ENCODE measurements around the gene TUBA3D.
"Not testable (repeated sequence)": the region's sequence is repeated elsewhere in the genome, so short reads cannot be mapped to it uniquely, and the experiment has no call there.

The TUBA3D gene

DNA sequence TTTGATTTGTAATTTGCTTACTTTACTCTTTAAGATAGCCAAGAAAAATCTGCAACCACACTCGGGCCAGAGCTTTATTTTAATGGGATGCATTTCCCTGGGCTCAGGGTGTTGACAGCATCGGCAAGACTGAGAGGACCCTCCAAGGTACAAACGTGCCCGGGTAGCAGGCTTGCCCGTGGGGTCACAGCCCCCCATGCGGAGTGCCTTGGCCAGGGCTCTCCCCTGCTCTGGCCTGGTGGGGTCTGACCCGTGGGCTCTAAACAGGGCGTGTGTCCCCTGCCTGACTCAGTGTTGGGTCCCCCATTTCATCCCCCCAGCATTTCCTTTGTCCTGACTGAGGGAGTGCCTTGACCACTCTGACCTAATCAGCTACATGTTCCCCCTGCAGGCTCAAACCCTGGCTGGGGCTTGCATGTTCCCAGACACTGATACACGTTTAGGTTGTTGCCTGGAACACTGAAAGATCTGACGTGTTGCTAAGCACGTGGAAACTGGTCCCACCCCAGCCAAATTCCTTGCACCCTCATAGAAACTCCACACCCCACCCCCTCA, 9.1 kb downstream of the TUBA3D start:
- not testable (repeated sequence) for DNase-seq

DNA sequence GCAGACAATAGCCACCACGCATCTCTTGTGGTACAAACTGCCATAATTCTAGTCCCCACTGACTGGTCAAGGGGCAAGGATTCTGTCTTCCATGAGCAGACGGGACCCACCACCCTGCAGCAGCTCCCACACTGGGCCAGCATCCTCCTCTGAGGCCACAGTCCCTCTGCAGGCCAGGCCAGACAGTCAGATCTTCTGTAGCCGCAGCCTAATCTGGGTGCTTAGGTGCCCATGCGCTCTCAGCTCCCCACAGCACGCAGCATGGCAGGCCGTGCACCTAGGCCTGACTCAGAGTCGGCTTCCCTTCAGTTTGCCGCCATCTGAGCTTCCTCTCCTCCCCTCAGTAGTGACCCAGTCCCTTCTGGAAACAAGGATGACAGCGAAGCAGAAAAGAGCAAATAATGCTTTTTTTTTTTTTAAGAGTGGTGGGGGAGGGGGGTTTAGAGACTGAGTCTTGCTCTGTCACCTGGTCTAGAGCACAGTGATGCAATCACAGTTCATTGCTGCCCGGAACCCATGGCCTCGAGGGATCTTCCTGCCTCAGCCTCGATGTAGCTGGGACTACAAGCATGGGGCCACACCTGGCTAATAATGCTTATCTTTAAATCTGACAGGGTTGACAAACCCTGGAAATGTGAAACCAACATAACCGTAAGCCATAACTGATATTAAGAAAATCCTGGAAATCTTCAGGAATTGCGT, 10.4 kb downstream of the TUBA3D start:
- DNase-seq: not testable (repeated sequence)

DNA sequence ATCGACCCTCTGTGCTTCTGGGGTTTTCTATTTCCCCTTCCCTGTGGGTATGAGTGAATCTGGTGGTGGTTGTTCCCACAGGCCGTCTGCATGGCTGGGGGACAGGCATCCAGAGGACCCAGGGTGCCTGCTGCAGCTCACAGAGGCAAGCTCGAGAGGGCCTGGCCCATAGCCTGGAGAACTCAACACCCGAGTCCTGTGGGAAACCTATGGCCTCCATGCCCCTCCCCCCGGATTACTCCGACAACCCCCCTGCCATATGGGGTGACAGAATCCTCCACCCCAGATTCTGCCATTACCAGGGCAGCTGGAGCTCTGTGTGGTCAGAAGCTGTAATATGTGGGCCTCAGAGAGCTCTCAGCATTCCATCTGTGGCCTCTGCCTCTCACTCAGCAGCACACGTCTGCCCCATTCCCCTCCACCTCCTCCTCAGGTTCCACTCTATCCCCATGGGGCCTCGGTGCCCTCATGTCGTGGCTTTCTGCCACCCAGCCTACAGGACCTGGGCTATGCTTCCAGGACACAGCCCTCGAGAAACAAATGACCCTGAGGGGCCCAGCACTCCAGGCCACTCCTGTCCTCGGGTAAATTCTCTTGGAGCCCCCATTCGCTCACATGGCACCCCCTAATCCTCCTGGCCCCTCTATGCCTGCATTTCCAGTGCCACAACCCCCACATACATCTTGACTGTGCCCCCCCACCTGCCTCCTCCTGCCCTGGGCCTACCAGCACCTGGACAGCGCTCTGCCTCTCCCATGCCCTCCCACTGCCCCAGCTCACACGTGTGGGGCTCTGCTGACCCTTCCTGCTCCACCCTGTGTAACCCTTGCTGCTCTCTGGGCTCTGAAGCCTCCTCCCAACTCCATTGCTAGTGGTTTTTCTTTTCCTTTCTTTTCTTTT, 12.6 kb downstream of the TUBA3D start:
- DNase-seq: no peak

DNA sequence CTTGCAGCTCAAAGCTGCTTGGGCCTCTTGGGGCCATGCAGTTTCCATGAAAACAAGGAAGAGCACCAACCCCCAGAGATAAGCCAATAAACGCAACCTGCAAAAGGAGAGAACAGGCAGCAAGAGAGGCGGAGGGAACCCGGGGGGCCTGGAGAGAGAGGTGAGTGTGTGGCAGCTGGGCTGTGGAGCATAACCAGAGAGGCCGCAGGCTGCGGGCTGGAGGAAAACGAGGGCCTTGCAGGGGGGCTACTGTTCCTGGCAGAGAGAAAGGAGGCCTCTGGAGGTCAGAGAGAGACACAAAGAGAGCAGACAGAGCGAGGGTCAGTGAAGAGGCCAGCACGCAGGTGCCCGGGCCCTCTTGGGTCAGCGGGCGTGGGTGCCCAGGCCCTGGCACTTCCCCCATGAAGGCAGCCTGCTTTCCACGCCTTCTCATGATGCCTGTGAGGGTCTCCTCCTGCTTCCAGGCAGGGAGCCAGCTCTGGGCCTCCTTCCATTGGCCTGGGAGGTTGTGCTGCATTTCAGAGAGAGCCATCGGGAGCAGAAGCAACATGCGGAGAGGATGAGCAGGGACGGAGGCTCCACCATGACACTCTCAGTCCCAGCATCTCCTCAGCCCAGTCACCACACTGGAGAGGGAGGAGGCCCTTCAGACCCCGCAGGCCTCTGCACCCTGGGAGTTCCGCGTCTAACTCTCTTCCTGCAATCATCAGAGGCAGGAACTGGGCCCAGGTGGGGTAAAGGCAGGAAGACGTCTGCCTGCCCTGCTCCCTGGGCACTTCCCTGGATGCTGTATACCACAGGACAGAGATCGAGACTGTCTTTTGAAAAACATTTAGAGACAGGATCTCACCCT, 14.9 kb downstream of the TUBA3D start:
- not testable (repeated sequence) for DNase-seq

DNA sequence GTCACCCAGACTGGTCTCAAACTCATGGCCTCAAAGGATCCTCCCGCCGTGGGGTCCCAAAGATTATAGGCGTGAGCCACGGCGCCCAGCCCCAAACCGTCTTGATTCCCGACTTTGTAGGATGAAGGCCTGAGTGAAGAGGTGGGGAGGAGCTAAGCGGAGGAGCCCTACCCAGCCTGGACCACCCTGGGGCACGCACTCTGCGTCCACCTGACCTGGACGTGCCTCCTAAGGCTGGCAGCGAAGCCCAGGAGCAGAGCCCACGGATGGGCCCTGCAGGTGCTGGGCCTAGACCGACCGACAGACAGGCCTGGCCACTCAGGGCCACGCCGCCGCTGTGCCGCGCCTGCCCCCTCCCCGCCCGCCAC, 15.5 kb downstream of the TUBA3D start:
- DNase-seq: not testable (repeated sequence)

DNA sequence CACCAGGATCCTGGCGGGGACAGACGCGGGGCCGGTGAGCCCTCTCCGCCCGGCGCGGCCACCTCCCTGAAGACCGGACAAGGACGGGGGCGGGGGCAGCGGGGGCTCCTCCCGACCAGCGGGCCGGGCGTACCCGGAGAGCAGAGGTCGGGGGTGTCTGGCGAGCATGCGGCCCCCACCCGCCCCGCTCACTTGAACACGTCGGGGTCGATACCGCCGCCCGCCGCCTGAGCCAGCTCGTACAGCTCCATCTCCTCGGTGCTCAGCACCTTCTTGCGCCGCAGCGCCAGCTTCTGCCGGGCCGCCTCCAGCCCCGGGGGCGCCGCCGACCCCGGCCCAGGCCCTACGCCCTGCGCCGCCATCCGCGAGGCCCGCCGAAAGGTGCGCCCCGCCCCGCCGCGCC, 16.1 kb downstream of the TUBA3D start, which contains the start of gene MZT2A:
Gene MZT2A (minus strand): TSS at position 383 of the 403 bp plus-strand sequence. CDS start 21 bp downstream, at position 362.
- not testable (repeated sequence) for DNase-seq

DNA sequence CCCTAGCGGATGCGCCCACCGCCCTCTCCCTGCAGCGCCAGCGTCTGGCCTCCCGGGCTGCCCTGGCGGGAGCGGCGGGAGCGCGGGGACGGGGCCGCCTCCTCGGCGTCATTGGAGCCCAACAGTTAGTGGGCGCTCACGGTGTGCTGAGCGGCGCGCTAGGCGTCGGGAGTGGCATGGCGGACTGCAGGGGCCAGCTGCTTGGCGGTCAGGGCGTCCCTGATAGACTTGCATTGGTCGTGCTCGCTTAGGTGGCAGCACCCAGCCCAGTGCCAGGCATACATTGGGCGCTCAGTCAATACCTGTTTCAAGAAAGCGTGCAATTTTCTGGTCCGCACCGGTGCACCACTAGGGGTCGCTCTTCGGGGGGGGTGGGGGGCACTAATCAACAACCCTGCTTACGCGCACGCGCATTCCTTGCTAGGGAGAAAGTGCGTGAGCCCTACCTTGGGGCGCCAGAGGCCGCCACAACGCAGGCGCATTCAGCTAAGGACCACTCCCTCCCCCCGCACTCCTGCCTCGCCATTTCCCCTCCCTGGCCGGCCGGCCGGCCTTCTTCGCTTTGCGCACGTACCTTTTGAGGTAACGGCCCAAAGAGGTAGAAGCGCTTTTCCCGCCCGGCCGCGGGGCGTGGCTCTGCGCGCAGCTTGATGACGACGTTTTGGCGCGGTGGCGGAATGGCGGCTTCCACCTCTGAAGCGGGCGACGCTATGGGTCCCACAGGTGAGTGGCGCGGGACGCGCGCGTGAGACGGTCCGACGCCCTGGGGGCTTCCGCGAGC, 16.7 kb downstream of the TUBA3D start:
- DNase-seq: peak; percentile 95

DNA sequence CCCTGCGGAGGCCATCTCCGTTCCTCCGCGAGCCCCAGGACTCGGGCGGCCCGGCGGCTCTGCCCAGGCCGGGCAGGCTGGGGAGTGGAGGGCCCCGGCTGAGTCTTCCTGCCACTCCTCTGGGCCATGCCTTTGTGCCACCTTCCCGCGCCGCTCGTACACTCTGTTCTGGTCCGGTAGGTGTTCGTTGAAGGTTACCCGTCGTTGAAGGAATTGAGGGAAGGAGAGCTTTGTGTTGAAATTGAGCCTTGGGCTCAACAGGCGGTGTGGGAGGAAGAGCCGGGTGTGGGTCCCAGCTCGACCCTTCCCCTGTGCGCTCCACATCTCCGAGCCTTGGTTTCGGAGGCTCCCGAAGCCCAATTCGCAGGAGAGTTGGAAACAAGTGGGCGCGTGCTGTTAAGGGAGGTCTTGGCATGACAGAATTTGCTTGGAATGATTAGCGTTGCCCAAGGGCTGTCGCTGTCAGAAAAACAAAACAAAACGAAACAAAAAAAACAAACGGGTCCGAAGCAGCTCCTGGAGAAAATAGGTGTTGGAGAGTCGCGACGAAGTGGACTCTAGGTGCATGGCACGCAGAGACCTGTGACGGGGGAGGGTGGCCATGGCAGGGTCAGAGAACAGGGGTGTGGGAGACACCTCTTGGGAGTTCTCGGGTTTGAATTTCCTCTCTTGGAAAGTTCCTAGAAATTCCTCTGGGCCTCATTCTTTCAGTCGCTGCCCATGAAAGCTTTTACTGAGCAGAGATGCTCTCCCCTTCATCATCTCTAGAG, 17.5 kb downstream of the TUBA3D start:
- DNase-seq: no peak

DNA sequence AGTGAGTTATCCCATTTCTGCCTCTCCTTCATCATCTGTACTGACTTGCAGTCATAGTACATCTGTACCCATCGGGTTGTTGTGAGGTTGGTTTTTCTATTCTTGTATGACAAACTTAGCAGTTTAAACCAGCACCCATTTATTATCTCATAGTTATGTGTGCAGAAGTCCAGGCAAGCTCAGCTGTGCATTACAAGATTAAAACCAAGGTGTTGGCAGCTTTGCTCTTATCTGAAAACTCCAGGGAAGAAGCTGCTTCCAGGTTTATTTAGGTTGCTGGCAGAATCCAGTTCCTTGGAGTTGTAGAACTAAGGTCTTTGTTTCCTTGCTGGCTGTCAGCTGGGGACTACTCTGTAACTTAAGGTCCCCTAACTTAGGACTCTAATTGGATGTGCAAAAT, 19.6 kb downstream of the TUBA3D start:
- DNase-seq: not testable (repeated sequence)

DNA sequence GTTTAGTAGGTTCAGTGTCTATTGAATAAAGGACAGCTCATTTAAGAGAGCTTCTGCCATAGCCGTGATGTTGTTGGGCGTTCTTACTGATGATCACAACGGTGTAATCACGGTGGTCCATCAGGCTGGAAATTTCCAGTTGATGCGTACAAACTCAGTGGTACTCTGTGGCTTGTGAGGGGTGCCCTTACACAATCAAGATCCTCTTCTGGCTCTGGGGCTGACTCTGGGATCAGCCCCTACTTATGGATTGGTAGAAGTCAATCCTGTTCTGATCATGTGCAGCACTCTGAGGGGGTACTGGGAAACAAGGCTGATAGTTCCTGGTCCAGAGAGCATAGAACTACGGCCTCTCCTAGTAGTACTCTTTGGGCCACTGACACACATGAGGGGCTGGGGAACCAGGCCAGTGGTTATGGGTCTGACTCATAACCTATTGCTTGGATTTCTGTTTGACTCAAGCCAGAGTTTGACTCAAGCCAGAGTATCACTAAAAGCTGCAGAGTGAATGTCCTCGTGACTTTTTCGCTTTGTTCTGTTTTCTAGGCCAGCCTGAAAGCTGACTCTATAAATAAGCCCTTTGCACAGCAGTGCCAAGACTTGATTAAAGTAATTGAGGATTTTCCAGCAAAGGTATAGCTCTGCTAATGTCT, 22.5 kb downstream of the TUBA3D start:
- not testable (repeated sequence) for DNase-seq

DNA sequence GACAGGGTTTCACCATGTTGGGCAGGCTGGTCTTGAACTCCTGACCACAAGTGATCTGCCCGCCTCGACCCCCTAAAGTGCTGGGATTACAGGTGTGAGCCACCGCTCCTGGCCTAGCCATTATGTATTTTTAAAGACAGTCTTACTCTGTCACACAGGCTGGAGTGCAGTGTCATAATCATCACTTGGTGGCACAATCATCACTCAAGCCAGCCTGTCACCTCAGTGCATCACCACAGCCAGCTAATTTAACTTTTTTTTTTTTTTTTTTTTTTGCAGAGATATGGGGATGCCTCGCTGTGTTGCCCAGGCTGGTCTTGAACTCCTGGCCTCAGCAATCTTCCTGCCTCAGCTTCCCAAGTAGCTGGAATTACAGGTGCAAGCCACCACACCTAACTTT, 27.7 kb downstream of the TUBA3D start:
- DNase-seq: not testable (repeated sequence)

DNA sequence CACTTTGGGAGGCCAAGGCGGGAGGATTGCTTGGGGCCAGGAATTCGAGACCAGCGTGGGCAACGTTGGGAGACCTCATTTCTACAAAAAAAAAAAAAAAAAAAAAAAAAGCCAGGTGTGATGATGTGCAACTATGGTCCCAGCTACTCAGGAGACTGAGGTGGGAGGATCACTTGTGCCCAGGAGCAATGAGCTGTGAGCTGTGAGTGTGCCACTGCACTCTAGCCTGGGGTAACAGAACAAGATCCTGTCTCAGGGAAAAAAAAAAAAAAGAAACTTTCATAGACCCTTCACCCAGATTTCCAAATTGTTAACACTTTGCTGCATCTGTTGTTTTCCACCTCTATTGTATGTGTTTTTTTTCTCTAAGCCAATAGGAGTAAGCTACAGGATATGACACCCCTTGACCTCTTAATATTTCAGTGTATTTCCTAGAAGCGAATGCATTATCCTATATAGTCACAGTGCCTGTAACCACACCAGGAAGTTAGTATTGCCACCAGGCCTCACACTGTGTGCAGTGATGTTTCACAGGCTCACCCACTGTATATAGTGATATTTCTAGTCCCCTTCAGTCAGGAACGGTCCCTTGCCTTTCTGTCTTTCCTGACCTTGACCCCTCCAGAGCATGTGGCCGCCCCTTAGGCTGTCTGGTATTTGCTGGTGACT, 28.3 kb downstream of the TUBA3D start:
- DNase-seq: not testable (repeated sequence)

DNA sequence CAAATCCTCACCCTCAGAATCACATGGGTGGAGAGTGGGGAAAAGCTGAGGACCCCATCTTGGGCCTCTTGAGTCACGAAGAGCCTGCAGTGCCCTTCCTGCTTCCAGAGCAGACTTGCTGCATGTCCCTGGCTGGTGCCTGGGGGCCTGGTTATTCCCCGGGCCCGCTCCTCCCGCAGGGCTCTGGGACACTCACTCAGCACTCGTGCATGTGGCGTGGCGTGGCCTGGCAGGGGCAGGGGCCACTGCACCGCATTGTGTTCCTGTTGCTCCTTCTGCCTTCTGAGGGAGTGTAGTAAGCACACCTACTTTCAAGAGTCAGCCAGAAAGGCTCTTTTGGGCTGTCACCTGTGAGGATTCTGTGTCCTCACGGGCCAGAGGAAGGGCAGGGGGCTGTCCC, 33.7 kb downstream of the TUBA3D start:
- DNase-seq: no peak

DNA sequence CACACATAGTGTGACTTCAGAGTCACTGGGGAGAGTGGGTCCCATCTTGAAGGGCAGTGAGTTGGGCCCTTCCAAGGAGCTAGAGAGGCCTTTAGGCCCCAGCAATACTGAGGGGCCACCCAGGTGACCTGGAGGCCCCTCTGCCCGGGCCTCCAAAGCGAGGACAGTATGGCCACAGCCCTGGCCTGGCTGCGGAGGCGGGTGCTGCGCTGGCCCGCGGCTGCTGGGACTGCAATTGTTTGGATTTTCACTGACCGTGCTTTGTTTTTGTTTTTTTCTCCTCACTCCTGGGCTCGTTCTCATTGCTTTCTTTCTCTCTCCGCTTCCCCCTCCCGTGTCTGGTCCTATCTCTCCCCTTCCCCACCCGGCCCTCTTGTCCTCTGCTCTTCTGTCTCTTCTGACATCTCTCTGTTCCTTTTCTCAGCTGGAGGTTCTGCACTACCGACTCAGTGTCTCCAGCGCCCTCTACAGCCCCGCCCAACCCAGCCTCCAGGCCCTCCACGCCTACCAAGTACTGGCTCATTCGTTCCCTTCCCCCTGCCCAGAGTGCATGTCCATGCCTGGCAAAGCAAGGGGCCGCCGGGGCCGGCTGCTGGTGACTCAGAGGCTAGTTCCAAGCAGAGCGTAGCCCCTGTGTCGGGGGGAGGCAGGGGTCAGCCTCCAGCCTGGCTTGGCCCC, 35.5 kb downstream of the TUBA3D start:
- DNase-seq: not testable (repeated sequence)

DNA sequence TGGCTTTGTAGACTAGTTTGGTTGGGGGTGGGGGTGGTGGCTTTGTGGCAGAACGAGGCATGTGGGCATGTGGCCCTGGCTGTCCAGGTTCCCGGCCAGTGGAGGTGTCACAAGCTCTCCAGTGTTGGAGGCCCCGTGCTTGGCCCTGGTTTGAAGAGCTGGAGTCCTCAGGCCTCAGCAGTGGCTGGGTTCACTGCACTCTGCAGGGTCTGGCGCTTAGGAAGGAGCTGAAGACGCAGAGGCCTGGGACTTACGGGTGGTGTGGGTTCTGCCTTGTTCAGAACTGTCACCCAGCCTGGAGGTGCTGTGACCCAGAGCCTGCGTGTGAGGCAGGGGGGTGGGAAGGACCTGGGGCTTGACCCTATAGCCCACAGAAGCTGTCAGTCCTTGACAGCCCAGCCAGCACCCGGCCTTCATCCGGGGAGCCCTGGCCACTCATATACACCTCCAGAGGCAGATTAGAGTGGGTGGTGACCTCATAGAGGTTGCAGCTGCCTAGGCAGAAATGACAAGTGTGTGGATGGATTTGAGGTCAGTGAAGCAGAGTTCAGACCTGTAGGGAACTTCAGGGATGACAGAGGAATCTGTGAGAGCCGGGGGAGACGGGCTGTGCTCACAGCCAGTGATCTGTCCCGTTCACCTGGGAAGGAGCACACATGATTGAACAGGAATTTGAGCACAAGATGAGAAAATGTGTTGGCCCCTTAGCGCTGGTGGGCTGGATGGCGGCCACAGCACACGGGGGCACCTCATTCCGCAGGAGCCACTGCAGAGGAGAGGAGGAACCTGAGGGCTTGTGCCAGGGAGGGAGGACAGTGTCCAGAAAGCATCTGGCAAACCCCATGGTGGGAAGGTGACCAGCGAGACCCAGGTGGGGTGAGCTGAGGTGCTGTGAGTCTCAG, 36.3 kb downstream of the TUBA3D start:
- DNase-seq: not testable (repeated sequence)

DNA sequence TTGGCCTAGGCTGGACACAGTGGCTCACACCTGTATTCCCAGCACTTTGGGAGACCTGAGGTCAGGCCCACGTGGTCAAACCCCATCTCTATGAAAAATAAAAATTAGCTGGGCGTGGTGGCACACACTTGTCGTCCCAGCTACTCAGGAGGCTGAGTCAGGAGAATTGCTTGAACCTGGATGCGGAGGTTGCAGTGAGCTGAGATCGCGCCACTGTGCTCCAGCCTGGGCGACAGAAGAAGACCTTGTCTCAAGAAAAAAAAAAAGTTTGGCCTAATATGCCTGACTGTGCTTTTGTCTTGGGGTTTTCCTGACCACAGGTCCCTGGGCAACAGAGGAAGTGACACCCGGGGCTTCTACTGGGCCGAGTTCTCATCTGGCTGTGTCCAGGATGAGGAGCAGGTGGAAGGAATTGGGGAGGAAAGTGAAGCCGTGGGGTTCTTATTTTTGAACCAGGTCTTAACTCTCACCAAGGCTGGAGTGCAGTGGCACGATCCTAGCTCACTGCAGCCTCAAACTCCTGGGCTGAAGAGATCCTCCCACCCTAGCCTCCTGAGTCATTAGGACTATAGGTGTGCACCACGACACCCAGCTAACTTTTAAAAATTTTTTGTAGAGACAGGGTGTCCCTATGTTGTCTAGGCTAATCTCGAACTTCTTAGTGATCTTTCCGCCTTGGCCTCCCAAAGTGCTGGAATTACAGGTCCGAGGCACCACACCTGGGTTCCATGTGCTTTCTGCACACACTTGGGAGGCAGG, 38.7 kb downstream of the TUBA3D start:
- DNase-seq: not testable (repeated sequence)

DNA sequence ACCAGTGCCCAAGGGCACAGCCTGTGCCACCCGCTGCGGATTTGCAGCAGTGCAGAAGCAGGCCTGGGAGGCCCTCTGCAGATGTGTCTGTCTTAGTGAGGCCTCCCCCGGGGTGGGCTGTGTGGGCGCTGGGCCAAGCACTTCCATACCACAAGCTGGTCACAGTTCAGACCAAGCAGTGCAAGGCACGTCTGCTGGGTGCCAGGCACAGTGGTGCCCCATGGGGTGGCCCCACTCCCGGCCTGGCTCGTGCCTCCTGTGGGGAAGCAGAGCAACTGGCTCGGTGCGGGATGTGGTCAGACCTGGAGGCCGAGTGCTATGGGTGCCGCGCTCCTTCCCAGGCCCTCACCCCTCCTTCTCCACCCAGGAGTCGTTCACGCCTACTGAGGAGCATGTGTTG, 39.3 kb downstream of the TUBA3D start:
- DNase-seq: not testable (repeated sequence)

Measured in NCI-H1105 (cell line).